ENCODE measurements around the gene CDK14.

The CDK14 gene

DNA sequence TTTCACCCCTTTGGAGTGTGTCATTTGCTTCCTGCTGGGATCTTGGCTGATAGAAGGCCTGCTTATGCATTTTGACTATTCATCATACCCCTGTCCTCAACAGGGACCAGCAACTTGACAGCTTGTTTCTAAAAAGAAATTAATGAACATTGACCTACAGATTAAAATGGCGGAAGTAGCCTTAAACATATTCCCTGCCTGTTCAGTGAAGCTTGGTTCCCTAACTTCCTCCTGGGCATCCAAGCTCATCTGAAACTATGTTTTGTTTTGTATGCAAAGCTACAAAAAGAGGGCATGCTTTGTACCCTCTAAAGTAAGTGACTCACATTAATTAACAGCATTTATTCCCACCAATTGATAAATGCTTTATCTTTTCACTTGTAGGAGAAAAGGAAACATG, 26.8 kb upstream of the CDK14 start:
- no peak for TF ChIP-seq CTCF (conservative IDR thresholded peaks at IDR 0.05)
- H3K27ac ChIP-seq = no peak overlapping the region

GRCh38 chr7:90570373-90570959, 25.7 kb upstream of the CDK14 start:
- no peak overlapping the region for H3K27ac ChIP-seq
- no peak for TF ChIP-seq CTCF (conservative IDR thresholded peaks at IDR 0.05)

- no peak for TF ChIP-seq CTCF (conservative IDR thresholded peaks at IDR 0.05)
- no peak overlapping the region for H3K27ac ChIP-seq
Observed at GRCh38 chr7:90574146-90574819, 21.8 kb upstream of the CDK14 start.

DNA sequence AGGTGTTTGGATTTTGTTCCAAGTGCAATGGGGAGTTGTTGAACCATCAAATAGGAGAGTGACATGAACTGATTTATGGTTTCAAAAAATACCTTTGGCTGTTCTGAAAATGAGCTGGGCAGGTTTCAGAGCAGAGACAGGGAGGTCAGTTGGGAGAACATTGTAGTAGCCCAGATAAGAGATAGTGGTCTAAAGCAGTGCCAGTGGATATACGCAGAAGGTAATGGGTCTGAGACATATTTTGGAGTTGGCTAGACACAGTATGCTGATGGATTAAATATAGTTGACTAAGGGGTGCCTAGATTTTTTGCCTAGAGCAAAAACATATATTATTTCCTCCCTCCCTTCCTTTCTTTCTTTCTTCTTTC, 21.3 kb upstream of the CDK14 start:
- no peak for TF ChIP-seq CTCF (conservative IDR thresholded peaks at IDR 0.05)
- H3K27ac ChIP-seq = no peak overlapping the region

GRCh38 chr7:90579181-90579688, 16.9 kb upstream of the CDK14 start:
- no peak for TF ChIP-seq CTCF (conservative IDR thresholded peaks at IDR 0.05)
- H3K27ac ChIP-seq = no peak overlapping the region

- TF ChIP-seq CTCF (conservative IDR thresholded peaks at IDR 0.05) = no peak
- H3K27ac ChIP-seq = no peak overlapping the region
Observed at GRCh38 chr7:90580051-90580450, 16.1 kb upstream of the CDK14 start.

DNA sequence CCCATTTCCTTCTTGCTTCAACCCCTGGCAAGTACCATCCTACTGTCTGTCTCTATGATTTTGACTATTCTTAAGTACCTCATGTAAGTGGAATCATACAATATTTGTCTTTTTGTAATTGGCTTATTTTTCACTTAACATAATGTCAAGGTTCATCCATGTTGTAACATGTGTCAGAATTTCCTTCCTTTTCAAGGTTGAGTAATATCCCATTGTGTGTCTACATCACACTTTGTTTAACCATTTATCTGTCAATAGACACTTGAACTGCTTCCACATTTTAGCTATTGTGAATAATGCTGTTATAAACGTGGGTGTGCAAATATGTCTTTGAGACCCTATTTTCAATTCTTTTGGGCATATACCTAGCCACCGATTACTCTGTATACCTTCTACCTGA, 14.0 kb upstream of the CDK14 start:
- no peak overlapping the region for H3K27ac ChIP-seq
- no peak for TF ChIP-seq CTCF (conservative IDR thresholded peaks at IDR 0.05)
